ENCODE results near the gene TMPO.

GRCh38 chr12:98530068-98530467, 14.7 kb downstream of the TMPO start:
- TF ChIP-seq CTCF (IDR thresholded peaks at IDR 0.05): no peak
- TF ChIP-seq POLR2A (IDR thresholded peaks at IDR 0.05): no peak
- TF ChIP-seq POLR2AphosphoS5 (IDR thresholded peaks at IDR 0.05; ENCODE audit: insufficient read depth in 1 of 2, low read depth in 1 of 2): no peak

Data from vagina (tissue), 2 donors.